OCI-LY3 (cell line): Measurements from ENCODE around the gene GNAO1.

ENCODE experiments used
- CTCF ChIP-seq: fragments of 200-600, 300-600 bp; sonication (generic); IDR thresholded peaks from 2 replicates; pipeline ENCODE4 v1.5.1; 2014; ENCODE audit warnings: antibody characterized with exemption, low read length, low read depth
- EZH2phosphoT487 ChIP-seq: fragments of 200-600 bp; shearing (Covaris generic); IDR thresholded peaks from 2 replicates; pipeline ENCODE4 v1.6.1; 2018; ENCODE audit warnings: antibody characterized with exemption, mixed run types, low read depth

GRCh38 chr16:56305956-56306565 lies 114.8 kb downstream of the GNAO1 start:
- TF ChIP-seq CTCF (no peak), EZH2phosphoT487 (no peak)
